ENCODE measurements around the gene IGFLR1.

Gene IGFLR1

GRCh38 chr19:35742121-35742724 is at the start of gene IGFLR1:
TSS of gene IGFLR1 (minus strand) at chr19:35742452. CDS start at chr19:35741180, 1,272 bp downstream.
- no peaks in the 10 kb centered on the region for H3K27me3 ChIP-seq (ENCODE audit: insufficient read depth, low read length)
- H3K36me3 ChIP-seq (ENCODE audit: insufficient read depth, low read length): peaks cover 19% of the 10 kb centered on the region
- H3K27ac ChIP-seq (ENCODE audit: low read depth, low read length, poor library complexity, severe bottlenecking): peak within 1 kb of the TSS; percentile 86
- H3K9me2 ChIP-seq (ENCODE audit: low read depth, low read length): no peaks in the 10 kb centered on the region
- H3K4me2 ChIP-seq (ENCODE audit: low read length): peak within 1 kb of the TSS; percentile 58
- H3K9me3 ChIP-seq (ENCODE audit: low read length): no peaks in the 10 kb centered on the region
- H3F3A ChIP-seq (ENCODE audit: insufficient read depth, low read length): no peaks in the 10 kb centered on the region
- no peak within 1 kb of the TSS for H2AFZ ChIP-seq (ENCODE audit: low read length)
- H3K4me1 ChIP-seq (ENCODE audit: insufficient read depth, low read length, severe bottlenecking): peaks cover 61% of the 10 kb centered on the region
- peak within 1 kb of the TSS; percentile 71 for H3K4me3 ChIP-seq (ENCODE audit: low read depth, low read length, poor library complexity, severe bottlenecking)
- H4K20me1 ChIP-seq (ENCODE audit: insufficient read depth, low read length): no peaks in the 10 kb centered on the region
- TF ChIP-seq EZH2 (IDR thresholded peaks at IDR 0.05; ENCODE audit: borderline replicate concordance, low read length): no peak
- no peak for TF ChIP-seq CTCF (IDR thresholded peaks at IDR 0.05; ENCODE audit: low read length)
- H3K79me2 ChIP-seq (ENCODE audit: insufficient read depth, low read length): no peaks in the 10 kb centered on the region
- peak within 1 kb of the TSS; percentile 44; the same call in 1 of the 2 replicates for H3K9ac ChIP-seq (ENCODE audit: low read length)

- TF ChIP-seq EZH2 (IDR thresholded peaks at IDR 0.05; ENCODE audit: borderline replicate concordance, low read length): no peak
- no peak for TF ChIP-seq CTCF (IDR thresholded peaks at IDR 0.05; ENCODE audit: low read length)
- Histone ChIP-seq H3K4me2 (ENCODE audit: low read length) (no peak overlapping the region), H3K9ac (ENCODE audit: low read length) (no peak overlapping the region)
Measured at GRCh38 chr19:35791814-35792279, 49.6 kb upstream of the IGFLR1 start.

GRCh38 chr19:35790981-35791813 is 48.9 kb upstream of the IGFLR1 start:
- H3K27me3 ChIP-seq (ENCODE audit: insufficient read depth, low read length): no peaks in the 10 kb centered on the region
- H3K36me3 ChIP-seq (ENCODE audit: insufficient read depth, low read length): peaks cover 4% of the 10 kb centered on the region; the same call in 1 of the 2 replicates
- no peak overlapping the region for H3K4me3 ChIP-seq (ENCODE audit: low read depth, low read length, poor library complexity, severe bottlenecking)
- H3K79me2 ChIP-seq (ENCODE audit: insufficient read depth, low read length): no peaks in the 10 kb centered on the region
- H3K9me3 ChIP-seq (ENCODE audit: low read length): no peaks in the 10 kb centered on the region
- H3K4me2 ChIP-seq (ENCODE audit: low read length): no peak overlapping the region
- no peaks in the 10 kb centered on the region for H3K4me1 ChIP-seq (ENCODE audit: insufficient read depth, low read length, severe bottlenecking)
- no peak overlapping the region for H2AFZ ChIP-seq (ENCODE audit: low read length)
- no peaks in the 10 kb centered on the region for H4K20me1 ChIP-seq (ENCODE audit: insufficient read depth, low read length)
- no peak overlapping the region for H3K9ac ChIP-seq (ENCODE audit: low read length)
- H3K9me2 ChIP-seq (ENCODE audit: low read depth, low read length): no peaks in the 10 kb centered on the region
- no peak overlapping the region for H3K27ac ChIP-seq (ENCODE audit: low read depth, low read length, poor library complexity, severe bottlenecking)
- H3F3A ChIP-seq (ENCODE audit: insufficient read depth, low read length): no peaks in the 10 kb centered on the region; the same call in 1 of the 2 replicates
- TF ChIP-seq EZH2 (IDR thresholded peaks at IDR 0.05; ENCODE audit: borderline replicate concordance, low read length) (no peak), CTCF (IDR thresholded peaks at IDR 0.05; ENCODE audit: low read length) (peak; percentile 52)

More at GRCh38 chr19:35791814-35792279, 49.6 kb upstream of the IGFLR1 start:
- Histone ChIP-seq H3K9me3 (ENCODE audit: low read length) (no peaks in the 10 kb centered on the region), H3K27ac (ENCODE audit: low read depth, low read length, poor library complexity, severe bottlenecking) (no peak overlapping the region), H3K4me3 (ENCODE audit: low read depth, low read length, poor library complexity, severe bottlenecking) (no peak overlapping the region), H3K79me2 (ENCODE audit: insufficient read depth, low read length) (no peaks in the 10 kb centered on the region), H3K9me2 (ENCODE audit: low read depth, low read length) (no peaks in the 10 kb centered on the region), H3F3A (ENCODE audit: insufficient read depth, low read length) (no peaks in the 10 kb centered on the region; the same call in 1 of the 2 replicates), H3K36me3 (ENCODE audit: insufficient read depth, low read length) (peaks cover 4% of the 10 kb centered on the region; the same call in 1 of the 2 replicates), H2AFZ (ENCODE audit: low read length) (no peak overlapping the region), H3K27me3 (ENCODE audit: insufficient read depth, low read length) (no peaks in the 10 kb centered on the region), H3K4me1 (ENCODE audit: insufficient read depth, low read length, severe bottlenecking) (no peaks in the 10 kb centered on the region), H4K20me1 (ENCODE audit: insufficient read depth, low read length) (no peaks in the 10 kb centered on the region)

Measured in OCI-LY1 (cell line).